Osteoblast (primary cell): ENCODE results near the gene PITX1. TPM values are rescaled to one million over a fixed set of nuclear protein-coding genes. Genes with fewer than 3 reads are reported as not detected.

Source experiments
- DNase-seq: peaks from one replicate; pipeline ENCODE4 v3.0.0; 2011; ENCODE audit warnings: low spot score, mixed read lengths; ENCODE audit not compliant: insufficient read length; ENCODE audit errors: missing footprints
- H2AFZ ChIP-seq: 2 replicates; pipeline ENCODE4 v1.6.0; 2011; ENCODE audit warnings: mild to moderate bottlenecking, low read length
- H3K27ac ChIP-seq: 2 replicates; pipeline ENCODE4 v1.5.1; 2011; ENCODE audit warnings: mild to moderate bottlenecking, low read depth, low read length, moderate library complexity
- H3K27me3 ChIP-seq: 2 replicates; pipeline ENCODE4 v1.6.0; 2012; ENCODE audit warnings: mild to moderate bottlenecking, control low read depth, inconsistent platforms, low read length, moderate library complexity; ENCODE audit not compliant: insufficient read depth
- H3K36me3 ChIP-seq: 2 replicates; pipeline ENCODE4 v1.5.1; 2011; ENCODE audit warnings: mild to moderate bottlenecking, low read length, control low read depth, moderate library complexity; ENCODE audit not compliant: insufficient read depth
- H3K4me1 ChIP-seq: 2 replicates; pipeline ENCODE4 v1.5.1; 2011; ENCODE audit warnings: mild to moderate bottlenecking, low read length, control low read depth, moderate library complexity; ENCODE audit not compliant: insufficient read depth
- H3K4me2 ChIP-seq: 2 replicates; pipeline ENCODE4 v1.6.0; 2011; ENCODE audit warnings: mild to moderate bottlenecking, low read length; ENCODE audit not compliant: insufficient read depth
- H3K4me3 ChIP-seq: fragments of 200-600 bp; sonication (generic); 3 replicates; pipeline ENCODE4 v1.5.1; 2012; ENCODE audit warnings: mild to moderate bottlenecking, low read length, inconsistent platforms; ENCODE audit not compliant: insufficient read depth
- H3K79me2 ChIP-seq: 2 replicates; pipeline ENCODE4 v1.6.0; 2012; ENCODE audit warnings: mild to moderate bottlenecking, low read length, control low read depth, inconsistent platforms; ENCODE audit not compliant: insufficient read depth
- H3K9me3 ChIP-seq: 2 replicates; pipeline ENCODE4 v1.5.1; 2011; ENCODE audit warnings: low read depth, low read length, control low read depth
- H4K20me1 ChIP-seq: 2 replicates; pipeline ENCODE4 v1.6.0; 2012; ENCODE audit warnings: mild to moderate bottlenecking, low read length, control low read depth; ENCODE audit not compliant: insufficient read depth
- CTCF ChIP-seq: IDR thresholded peaks from 2 replicates; pipeline ENCODE4 v1.5.1; 2011; ENCODE audit warnings: mild to moderate bottlenecking, low read depth, low read length, moderate library complexity; ENCODE audit errors: extremely low read depth
- total RNA-seq: library from RNA; depleted of rRNA; stranded (reverse); fragments of >200 nt; gene quantifications from 2 replicates; pipeline ENCODE4 v1.2.3, GENCODE V29; 2012

PITX1 gene
- total RNA-seq, 1 donor: 9.8 TPM

GRCh38 chr5:135013947-135014570 lies 20.0 kb downstream of the PITX1 start:
- Histone ChIP-seq H3K4me2 (no peak overlapping the region), H3K79me2 (no peaks in the 10 kb centered on the region), H3K27me3 (no peaks in the 10 kb centered on the region), H2AFZ (no peak overlapping the region), H3K9me3 (no peaks in the 10 kb centered on the region), H3K36me3 (no peaks in the 10 kb centered on the region), H3K4me1 (peaks cover 5% of the 10 kb centered on the region), H4K20me1 (no peaks in the 10 kb centered on the region), H3K27ac (no peak overlapping the region), H3K4me3 (no peak overlapping the region)
- TF ChIP-seq CTCF: no peak
- peak; percentile 90 for DNase-seq

DNA sequence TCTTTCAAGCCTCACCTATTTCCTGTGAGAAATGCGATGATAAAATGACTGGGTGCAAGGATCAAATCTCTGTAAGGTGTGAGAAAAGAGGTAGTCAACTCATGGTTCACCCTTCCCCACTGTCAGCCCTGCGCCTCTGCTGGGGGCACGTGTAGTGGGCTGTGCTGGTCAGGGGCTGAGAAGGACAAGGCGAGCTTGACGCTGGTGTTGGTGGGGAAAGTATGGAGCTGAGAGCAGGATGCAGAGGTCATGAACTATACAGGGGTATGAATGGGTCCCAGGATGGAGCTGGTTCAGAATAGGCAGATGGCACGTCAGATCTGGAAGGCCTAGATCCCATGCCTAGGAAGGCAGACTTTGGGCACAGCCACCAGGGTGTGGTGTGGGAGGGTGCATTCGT lies 20.6 kb downstream of the PITX1 start:
- no peak for TF ChIP-seq CTCF
- H3K4me1 ChIP-seq: peaks cover 5% of the 10 kb centered on the region
- H3K27me3 ChIP-seq: no peaks in the 10 kb centered on the region
- H3K36me3 ChIP-seq: no peaks in the 10 kb centered on the region
- H2AFZ ChIP-seq: no peak overlapping the region
- H3K79me2 ChIP-seq: no peaks in the 10 kb centered on the region
- H3K9me3 ChIP-seq: no peaks in the 10 kb centered on the region
- no peak for DNase-seq
- no peak overlapping the region for H3K4me3 ChIP-seq
- H3K4me2 ChIP-seq: no peak overlapping the region
- no peak overlapping the region for H3K27ac ChIP-seq
- no peaks in the 10 kb centered on the region for H4K20me1 ChIP-seq

DNA sequence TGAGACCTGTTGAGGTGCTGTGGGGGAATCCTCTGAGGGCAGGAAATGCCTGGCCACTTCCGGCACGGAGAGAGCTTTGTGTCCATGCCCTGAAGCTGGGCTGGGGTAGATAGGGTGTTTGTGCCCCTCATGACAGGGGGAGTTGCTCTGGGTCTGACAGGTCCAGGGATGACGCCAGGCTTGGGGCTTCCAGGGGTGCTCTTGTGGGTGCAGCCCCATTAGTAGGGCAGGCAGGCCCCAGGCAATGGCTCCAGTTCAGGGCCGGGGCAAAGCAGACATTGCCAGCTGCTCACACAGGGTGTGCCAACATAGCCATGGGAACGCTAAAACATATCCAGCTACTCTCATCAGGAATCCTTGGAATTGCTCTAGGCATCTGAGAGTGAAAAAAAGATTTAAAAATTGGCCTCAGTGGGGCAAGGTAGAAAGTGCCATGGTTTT lies 21.1 kb downstream of the PITX1 start:
- no peaks in the 10 kb centered on the region for H3K27me3 ChIP-seq
- peaks cover 5% of the 10 kb centered on the region for H3K4me1 ChIP-seq
- H2AFZ ChIP-seq: no peak overlapping the region
- no peaks in the 10 kb centered on the region for H3K79me2 ChIP-seq
- H3K27ac ChIP-seq: no peak overlapping the region
- H4K20me1 ChIP-seq: no peaks in the 10 kb centered on the region
- no peak for TF ChIP-seq CTCF
- H3K36me3 ChIP-seq: no peaks in the 10 kb centered on the region
- H3K4me3 ChIP-seq: no peak overlapping the region
- no peak overlapping the region for H3K4me2 ChIP-seq
- no peaks in the 10 kb centered on the region for H3K9me3 ChIP-seq
- peak; percentile 66 for DNase-seq

GRCh38 chr5:135012033-135012588 lies 21.9 kb downstream of the PITX1 start:
- Histone ChIP-seq H3K4me1 (peaks cover 5% of the 10 kb centered on the region), H3K27me3 (no peaks in the 10 kb centered on the region), H3K36me3 (no peaks in the 10 kb centered on the region), H3K4me2 (no peak overlapping the region), H4K20me1 (no peaks in the 10 kb centered on the region), H2AFZ (no peak overlapping the region), H3K27ac (no peak overlapping the region), H3K79me2 (no peaks in the 10 kb centered on the region), H3K4me3 (no peak overlapping the region), H3K9me3 (no peaks in the 10 kb centered on the region)
- no peak for TF ChIP-seq CTCF
- DNase-seq: peak; percentile 75
